Activated naive CD8-positive, alpha-beta T cell treated with anti-CD3 and anti-CD28 coated beads, Interleukin-2, amount 10 ng/mL, durations not matched to agents 7 days and 5 days (primary cell): ENCODE measurements around the gene RETREG3. TPM values are rescaled to one million over a fixed set of nuclear protein-coding genes. Genes with fewer than 3 reads are reported as not detected.

ENCODE experiments used
- ATAC-seq: fragments of 150-1000 bp; cut with Tn5 transposase; one replicate; pipeline ENCODE4 v1.10.0; 2021; ENCODE audit warnings: low read depth, moderate library complexity
- POLR2A ChIA-PET: fragments of 350-600 bp; sonication (Branson Sonifier 250); formaldehyde crosslinking; loops from one replicate; lab custom pipeline; 2021; ENCODE audit warnings: antibody characterized with exemption; lab: Charles Lee
- DNase-seq: peaks from one replicate; pipeline ENCODE4 v3.0.0; 2021
- H3K27ac Mint-ChIP-seq: one replicate; pipeline ENCODE4 v1.8.0; 2022; ENCODE audit warnings: mild to moderate bottlenecking, mixed read lengths
- H3K27me3 Mint-ChIP-seq: one replicate; pipeline ENCODE4 v1.8.0; 2022; ENCODE audit warnings: mild to moderate bottlenecking, moderate library complexity, mixed read lengths
- H3K36me3 Mint-ChIP-seq: one replicate; pipeline ENCODE4 v1.8.0; 2021; ENCODE audit warnings: mild to moderate bottlenecking, mixed read lengths
- H3K4me1 Mint-ChIP-seq: one replicate; pipeline ENCODE4 v1.8.0; 2021; ENCODE audit warnings: mixed read lengths
- H3K4me3 Mint-ChIP-seq: one replicate; pipeline ENCODE4 v1.8.0; 2022; ENCODE audit warnings: mild to moderate bottlenecking, moderate library complexity, mixed read lengths
- H3K9me3 Mint-ChIP-seq: one replicate; pipeline ENCODE4 v1.8.0; 2021; ENCODE audit warnings: mixed read lengths
- total RNA-seq, 2 experiments: library from RNA; stranded (reverse); gene quantifications; one replicate each; pipeline ENCODE4 v1.2.3, GENCODE V29; 2021

Gene RETREG3
- total RNA-seq, 2 experiments from 2014 or later: 82.2 to 82.3 TPM

GRCh38 chr17:42537156-42537805, 71.9 kb downstream of the RETREG3 start:
- Mint-ChIP-seq H3K36me3 (peaks cover 11% of the 10 kb centered on the region), H3K4me1 (peaks cover 38% of the 10 kb centered on the region), H3K27me3 (peaks cover 2% of the 10 kb centered on the region), H3K9me3 (no peaks in the 10 kb centered on the region), H3K4me3 (peak overlapping the region; percentile 88), H3K27ac (peak overlapping the region; percentile 73)
- POLR2A ChIA-PET: interaction anchor here (0.7 to 2.8 kb wide), 7 partner anchors 12 to 289 kb away, joined by 3 to 17 read pairs (median 6); partner anchors contain the start of genes MLX, PSMC3IP and STAT5A
- no peak for ATAC-seq
- no peak for DNase-seq

- Mint-ChIP-seq H3K4me1 (peaks cover 37% of the 10 kb centered on the region), H3K36me3 (peaks cover 11% of the 10 kb centered on the region), H3K9me3 (no peaks in the 10 kb centered on the region), H3K27ac (peak overlapping the region; percentile 73), H3K27me3 (peaks cover 2% of the 10 kb centered on the region), H3K4me3 (peak overlapping the region; percentile 88)
- ATAC-seq: peak; percentile 68
- peak; percentile 84 for DNase-seq
- POLR2A ChIA-PET: interaction anchor here (0.5 to 2.8 kb wide), 15 partner anchors 9 to 824 kb away, joined by 3 to 17 read pairs (median 5); partner anchors contain the start of genes MLX, PSMC3IP and STAT5A
These were observed 72.6 kb downstream of the RETREG3 start for GRCh38 chr17:42536372-42537155.

GRCh38 chr17:42536048-42536371, 73.2 kb downstream of the RETREG3 start, which contains the start of gene NAGLU:
TSS of gene NAGLU (plus strand) at chr17:42536241. CDS start at chr17:42536273, 32 bp downstream.
- Mint-ChIP-seq H3K4me3 (peak within 1 kb of the TSS; percentile 88), H3K27me3 (peaks cover 2% of the 10 kb centered on the region), H3K36me3 (peaks cover 11% of the 10 kb centered on the region), H3K4me1 (peaks cover 37% of the 10 kb centered on the region), H3K27ac (peak within 1 kb of the TSS; percentile 79), H3K9me3 (no peaks in the 10 kb centered on the region)
- peak; percentile 87 for ATAC-seq
- POLR2A ChIA-PET: interaction anchor here (0.8 to 2.8 kb wide), 15 partner anchors 9 to 825 kb away, joined by 3 to 17 read pairs (median 4); partner anchors contain the start of genes DHX58, MLX, PSMC3IP and STAT5A
- DNase-seq: peak; percentile 91

- Mint-ChIP-seq H3K4me3 (peak overlapping the region; percentile 87), H3K36me3 (peaks cover 11% of the 10 kb centered on the region)
These were observed 73.8 kb downstream of the RETREG3 start for GRCh38 chr17:42535155-42536047.

GRCh38 chr17:42531455-42532354, 77.5 kb downstream of the RETREG3 start:
- H3K9me3 Mint-ChIP-seq: no peaks in the 10 kb centered on the region
- H3K4me1 Mint-ChIP-seq: peaks cover 42% of the 10 kb centered on the region
- H3K27me3 Mint-ChIP-seq: peaks cover 2% of the 10 kb centered on the region
- DNase-seq (peak; percentile 72), ATAC-seq (peak; percentile 12)
- H3K4me3 Mint-ChIP-seq: peak overlapping the region; percentile 79
- POLR2A ChIA-PET: interaction anchor here (0.7 to 2.1 kb wide), 2 partner anchors 9 to 335 kb away, joined by 6 to 7 read pairs; no protein-coding TSS in a partner anchor
- peak overlapping the region; percentile 75 for H3K27ac Mint-ChIP-seq
- peaks cover 2% of the 10 kb centered on the region for H3K36me3 Mint-ChIP-seq

More at GRCh38 chr17:42535155-42536047, 73.8 kb downstream of the RETREG3 start:
- ATAC-seq (no peak), DNase-seq (no peak)
- Mint-ChIP-seq H3K27me3 (peaks cover 2% of the 10 kb centered on the region), H3K4me1 (peaks cover 38% of the 10 kb centered on the region), H3K27ac (peak overlapping the region; percentile 79), H3K9me3 (no peaks in the 10 kb centered on the region)
- POLR2A ChIA-PET: interaction anchor here (0.8 to 2.8 kb wide), 14 partner anchors 8 to 825 kb away, joined by 3 to 17 read pairs (median 4); partner anchors contain the start of genes DHX58, MLX, PSMC3IP and STAT5A

GRCh38 chr17:42530952-42531454, 78.2 kb downstream of the RETREG3 start:
- no peaks in the 10 kb centered on the region for H3K9me3 Mint-ChIP-seq
- peak overlapping the region; percentile 79 for H3K4me3 Mint-ChIP-seq
- peaks cover 2% of the 10 kb centered on the region for H3K36me3 Mint-ChIP-seq
- POLR2A ChIA-PET: interaction anchor here (1.4 to 2.1 kb wide), 2 partner anchors 10 to 218 kb away, joined by 6 read pairs; no protein-coding TSS in a partner anchor
- peaks cover 2% of the 10 kb centered on the region for H3K27me3 Mint-ChIP-seq
- peak overlapping the region; percentile 61 for H3K27ac Mint-ChIP-seq
- ATAC-seq (no peak), DNase-seq (no peak)
- H3K4me1 Mint-ChIP-seq: peaks cover 45% of the 10 kb centered on the region

Other genes with a start within 250 kb of the RETREG3 start
- 100 to 1,000 TPM; 128 to 131 TPM for gene STAT3, start 220.9 kb downstream of the RETREG3 start, total RNA-seq
- 1 to 10 TPM; 5.1 to 5.3 TPM for gene CAVIN1, start 186.1 kb downstream of the RETREG3 start, total RNA-seq
- 1 to 10 TPM; 8.1 TPM for gene ATP6V0A1, start 150.5 kb downstream of the RETREG3 start, total RNA-seq
- gene NAGLU, start 73.1 kb downstream of the RETREG3 start, total RNA-seq: 10 to 100 TPM; 22.9 to 23.9 TPM
- gene HSD17B1, start 56.5 kb downstream of the RETREG3 start, total RNA-seq: 1 to 10 TPM; 1.2 TPM
- gene COASY, start 47.2 kb downstream of the RETREG3 start, total RNA-seq: 10 to 100 TPM; 83.3 to 98.1 TPM
- 10 to 100 TPM; 62.9 to 64.9 TPM for gene MLX, start 42.3 kb downstream of the RETREG3 start, total RNA-seq
- 10 to 100 TPM; 15.9 to 16.9 TPM for gene PSMC3IP, start 31.6 kb downstream of the RETREG3 start, total RNA-seq
- 10 to 100 TPM; 55.6 to 57.6 TPM for gene TUBG1, start 309 bp upstream of the RETREG3 start, total RNA-seq
- 10 to 100 TPM; 17.0 to 19.2 TPM for gene TUBG2, start 49.9 kb upstream of the RETREG3 start, total RNA-seq
- 1 to 10 TPM in 1 of 2 experiments, under 1 TPM in 1; 0.94 to 1.8 TPM for gene PLEKHH3, start 67.6 kb upstream of the RETREG3 start, total RNA-seq
- gene CCR10, start 72.5 kb upstream of the RETREG3 start, total RNA-seq: under 1 TPM; 0.33 to 0.57 TPM
- 1 to 10 TPM; 3.6 to 4.6 TPM for gene CNTNAP1, start 73.2 kb upstream of the RETREG3 start, total RNA-seq
- gene EZH1, start 135.7 kb upstream of the RETREG3 start, total RNA-seq: 10 to 100 TPM; 83.1 to 98.4 TPM
- not detected for gene RAMP2, start 151.9 kb upstream of the RETREG3 start, total RNA-seq
- 10 to 100 TPM; 61.0 to 63.5 TPM for gene VPS25, start 164.1 kb upstream of the RETREG3 start, total RNA-seq
- gene WNK4, start 171.2 kb upstream of the RETREG3 start, total RNA-seq: under 1 TPM; 0.43 to 0.78 TPM
- 10 to 100 TPM; 37.0 to 38.5 TPM for gene COA3, start 189.3 kb upstream of the RETREG3 start, total RNA-seq
- under 1 TPM in 1 of 2 experiments, not detected in 1; 0.45 TPM for gene CNTD1, start 189.5 kb upstream of the RETREG3 start, total RNA-seq
- gene BECN1, start 214.9 kb upstream of the RETREG3 start, total RNA-seq: 10 to 100 TPM; 94.5 to 95.9 TPM
- 10 to 100 TPM; 85.0 to 96.6 TPM for gene PSME3, start 224.0 kb upstream of the RETREG3 start, total RNA-seq
- 1 to 10 TPM; 2.5 to 2.7 TPM for gene AOC2, start 235.2 kb upstream of the RETREG3 start, total RNA-seq
- under 1 TPM; 0.74 to 0.86 TPM for gene AOC3, start 241.8 kb upstream of the RETREG3 start, total RNA-seq